H1 (cell line): ENCODE measurements around the gene ZFYVE21. TPM values are rescaled to one million over a fixed set of nuclear protein-coding genes. Genes with fewer than 3 reads are reported as not detected.

Experiments used
- CTCF ChIA-PET: fragments of 300-600 bp; sonication (Branson Sonifier 250); formaldehyde crosslinking; loops from one replicate; lab custom pipeline; 2021; ENCODE audit not compliant: partially characterized antibody; lab: Charles Lee
- POLR2A ChIA-PET: fragments of 300-600 bp; sonication (Branson Sonifier 250); formaldehyde crosslinking; loops from one replicate; lab custom pipeline; 2021; ENCODE audit warnings: inconsistent platforms; ENCODE audit not compliant: partially characterized antibody; lab: Charles Lee
- DNase-seq, 2 experiments: peaks; one replicate each; pipeline versions ENCODE4 v3.0.0 to v3.0.0-alpha.2; 2010 to 2022; ENCODE audit warnings: low spot score in 2 of 2, low read depth in 1 of 2, mixed read lengths in 1 of 2
- FAIRE-seq: peaks from 2 replicates; lab custom pipeline; 2011; peaks lifted over from hg19 to GRCh38; lab: Jason Lieb, UNC
- H2AFZ ChIP-seq: 2 replicates; pipeline ENCODE4 v1.8.1; 2012; ENCODE audit warnings: low read length, inconsistent platforms
- H2AK5ac ChIP-seq: 2 replicates; pipeline ENCODE4 v1.6.1; 2013; ENCODE audit warnings: low read depth, low read length
- H2BK120ac ChIP-seq: replicated peaks from 2 replicates; pipeline ENCODE3; 2013; ENCODE audit warnings: low read depth, low read length, inconsistent platforms
- H2BK12ac ChIP-seq: 2 replicates; pipeline ENCODE4 v1.6.1; 2013; ENCODE audit warnings: low read depth, low read length
- H2BK15ac ChIP-seq: 2 replicates; pipeline ENCODE4 v1.6.1; 2013; ENCODE audit warnings: low read length
- H2BK20ac ChIP-seq: 2 replicates; pipeline ENCODE4 v1.6.1; 2013; ENCODE audit warnings: low read length
- H2BK5ac ChIP-seq: 2 replicates; pipeline ENCODE4 v1.6.1; 2013; ENCODE audit warnings: low read depth, low read length
- H3K14ac ChIP-seq: 2 replicates; pipeline ENCODE4 v1.6.1; 2013; ENCODE audit warnings: inconsistent platforms; ENCODE audit not compliant: insufficient read length
- H3K18ac ChIP-seq: 2 replicates; pipeline ENCODE4 v1.6.1; 2013; ENCODE audit warnings: low read length; ENCODE audit errors: extremely low read depth
- H3K23ac ChIP-seq: 2 replicates; pipeline ENCODE4 v1.6.1; 2013; ENCODE audit warnings: inconsistent platforms; ENCODE audit not compliant: insufficient read length
- H3K23me2 ChIP-seq: 2 replicates; pipeline ENCODE4 v1.6.1; 2013; ENCODE audit warnings: low read depth, low read length
- H3K27ac ChIP-seq: 2 replicates; pipeline ENCODE4 v1.6.1; 2011; ENCODE audit warnings: low read depth, low read length, inconsistent platforms
- H3K27me3 ChIP-seq, 4 experiments: replicated peaks in 1 of 4; 1 replicate in 1 of 4; 2 replicates in 3 of 4; pipeline versions ENCODE4 v1.6.1 to v1.8.1; 2011 to 2013; ENCODE audit warnings: low read length in 3 of 4, mild to moderate bottlenecking in 3 of 4, inconsistent platforms in 2 of 4, mixed read lengths in 2 of 4, moderate library complexity in 1 of 4; ENCODE audit not compliant: control insufficient read depth in 3 of 4, insufficient read depth in 3 of 4; ENCODE audit errors: extremely low read depth in 1 of 4
- H3K36me3 ChIP-seq, 4 experiments: 2 replicates each; pipeline versions ENCODE4 v1.6.1 to v1.8.1; 2011 to 2013; ENCODE audit warnings: mild to moderate bottlenecking in 4 of 4, low read length in 3 of 4, moderate library complexity in 2 of 4, control low read depth in 1 of 4, inconsistent platforms in 1 of 4; ENCODE audit not compliant: insufficient read depth in 4 of 4, control insufficient read depth in 2 of 4
- H3K4ac ChIP-seq: replicated peaks from 2 replicates; pipeline ENCODE3; 2013; ENCODE audit warnings: low read length, low read depth, mixed read lengths, inconsistent platforms; ENCODE audit not compliant: insufficient read length
- H3K4me1 ChIP-seq, 4 experiments: replicated peaks in 1 of 4; 1 replicate in 1 of 4; 2 replicates in 3 of 4; pipeline versions ENCODE4 v1.6.1 to v1.8.1; 2011 to 2013; ENCODE audit warnings: low read length in 3 of 4, inconsistent platforms in 2 of 4, mixed read lengths in 1 of 4; ENCODE audit not compliant: insufficient read depth in 4 of 4, control insufficient read depth in 3 of 4
- H3K4me2 ChIP-seq, 2 experiments: 2 replicates each; pipeline versions ENCODE4 v1.6.1 to v1.8.1; 2011 to 2013; ENCODE audit warnings: low read depth in 2 of 2, low read length in 2 of 2, control low read depth in 1 of 2, inconsistent platforms in 1 of 2, mild to moderate bottlenecking in 1 of 2; ENCODE audit not compliant: insufficient read depth in 1 of 2
- H3K4me3 ChIP-seq, 4 experiments: fragments of 200-600, 300-600 bp in 1 of 4; sonication (generic), shearing (Covaris generic), sonication (Bioruptor Twin) in 1 of 4; 2 replicates each; pipeline versions ENCODE4 v1.5.1 to v1.8.1; 2011 to 2016; ENCODE audit warnings: low read length in 4 of 4, low read depth in 3 of 4, control low read depth in 2 of 4, inconsistent platforms in 2 of 4, mild to moderate bottlenecking in 2 of 4, mixed read lengths in 1 of 4, moderate library complexity in 1 of 4; ENCODE audit not compliant: insufficient read depth in 2 of 4; ENCODE audit errors: extremely low read depth in 1 of 4
- H3K56ac ChIP-seq: replicated peaks from 2 replicates; pipeline ENCODE3; 2013; ENCODE audit warnings: low read depth, mild to moderate bottlenecking, mixed read lengths, low read length, inconsistent platforms; ENCODE audit not compliant: insufficient read length
- H3K79me1 ChIP-seq: 2 replicates; pipeline ENCODE4 v1.6.1; 2013; ENCODE audit warnings: low read depth, low read length, control low read depth
- H3K79me2 ChIP-seq, 2 experiments: 2 replicates each; pipeline versions ENCODE4 v1.6.1 to v1.8.1; 2012 to 2013; ENCODE audit warnings: low read length in 2 of 2, mild to moderate bottlenecking in 2 of 2, inconsistent platforms in 1 of 2; ENCODE audit not compliant: insufficient read depth in 2 of 2, control insufficient read depth in 1 of 2
- H3K9ac ChIP-seq, 4 experiments: replicated peaks in 1 of 4; 1 replicate in 1 of 4; 2 replicates in 3 of 4; pipeline versions ENCODE4 v1.6.1 to v1.8.1; 2011 to 2013; ENCODE audit warnings: low read depth in 3 of 4, low read length in 3 of 4, control low read depth in 2 of 4, mild to moderate bottlenecking in 2 of 4, moderate library complexity in 2 of 4, inconsistent platforms in 1 of 4; ENCODE audit errors: extremely low read depth in 1 of 4
- H3K9me3 ChIP-seq, 2 experiments: 2 replicates each; pipeline versions ENCODE4 v1.6.1 to v1.8.1; 2012 to 2013; ENCODE audit warnings: mild to moderate bottlenecking in 2 of 2, moderate library complexity in 2 of 2, control low read depth in 1 of 2, inconsistent platforms in 1 of 2, low read depth in 1 of 2, low read length in 1 of 2, mixed read lengths in 1 of 2; ENCODE audit not compliant: insufficient read depth in 2 of 2
- H4K20me1 ChIP-seq, 2 experiments: replicated peaks in 1 of 2; 2 replicates each; pipeline versions ENCODE3 to v1.8.1; 2011 to 2013; ENCODE audit warnings: inconsistent platforms in 2 of 2, low read length in 2 of 2, mild to moderate bottlenecking in 1 of 2; ENCODE audit not compliant: insufficient read depth in 2 of 2, control insufficient read depth in 1 of 2
- H4K5ac ChIP-seq: 2 replicates; pipeline ENCODE4 v1.6.1; 2013; ENCODE audit warnings: low read length, low read depth, mixed read lengths, inconsistent platforms; ENCODE audit not compliant: insufficient read length
- H4K8ac ChIP-seq: 2 replicates; pipeline ENCODE4 v1.8.0; 2013; ENCODE audit warnings: mild to moderate bottlenecking, moderate library complexity, low read length, inconsistent platforms; ENCODE audit not compliant: insufficient read depth; ENCODE audit errors: extremely low read depth
- H4K91ac ChIP-seq: replicated peaks from 2 replicates; pipeline ENCODE3; 2013; ENCODE audit warnings: low read length, mixed read lengths, inconsistent platforms; ENCODE audit not compliant: insufficient read length
- BRCA1 ChIP-seq: IDR thresholded peaks from 2 replicates; pipeline ENCODE4 v1.6.1; 2012; ENCODE audit warnings: low read depth, low read length, improper control_type of control experiment
- CBX8 ChIP-seq: fragments of 300-800, 300-1000 bp; sonication (generic); IDR thresholded peaks from 2 replicates; pipeline ENCODE4 v1.7.1; 2016; ENCODE audit warnings: low read depth, low read length, borderline replicate concordance
- HDAC6 ChIP-seq: IDR thresholded peaks from one replicate; pipeline ENCODE4 v1.7.1; 2012; ENCODE audit warnings: low read depth, mild to moderate bottlenecking, inconsistent platforms, low read length, moderate library complexity
- JUN ChIP-seq: IDR thresholded peaks from 2 replicates; pipeline ENCODE4 v1.6.1; 2011; ENCODE audit warnings: low read depth, mild to moderate bottlenecking, improper control_type of control experiment, low read length
- WGBS, 2 experiments: shearing (Covaris generic) in 1 of 2; methylation state at CpG; one replicate each; pipeline versions ENCODE4 v1.1.6 to v1.1.7; 2013 to 2015; ENCODE audit warnings: low lambda C conversion rate in 2 of 2, mixed read lengths in 2 of 2, inconsistent platforms in 1 of 2, low coverage in 1 of 2, missing lambda C conversion rate in 1 of 2; ENCODE audit not compliant: insufficient replicate concordance in 2 of 2, insufficient coverage in 1 of 2, insufficient read length in 1 of 2; ENCODE audit errors: extremely low coverage in 1 of 2, missing lambda C conversion rate in 1 of 2; 5-methylcytosine and 5-hydroxymethylcytosine counted together
- polyA plus RNA-seq, 7 experiments: library from polyadenylated mRNA; depleted of rRNA in 3 of 7; stranded (reverse) in 5 of 7; unstranded in 2 of 7; fragments of >200 nt in 5 of 7; fragments of 200-250 nt in 2 of 7; gene quantifications; 1 replicate in 5 of 7; 2 replicates in 1 of 7; 4 replicates in 1 of 7; pipeline versions ENCODE4 v1.2.1 to v1.2.3, GENCODE V29; 2011 to 2013; ENCODE audit warnings: missing spikeins in 2 of 7, mixed read lengths in 2 of 7
- total RNA-seq: library from RNA; stranded (reverse); fragmentation: NEBNext Ultra II Directional; extraction: Animal tissue kit (Norgen Biotek cat#: 25700); gene quantifications from 2 replicates; pipeline ENCODE4 v1.2.1, GENCODE V29; 2021
- TF ChIP-seq, protein P1 (sequence below): IDR thresholded peaks from 2 replicates; pipeline ENCODE4 v1.6.1; 2012; ENCODE audit warnings: low read length, inconsistent platforms
- TF ChIP-seq, protein P2 (sequence below): IDR thresholded peaks from 2 replicates; pipeline ENCODE4 v1.6.1; 2011; ENCODE audit warnings: low read length, improper control_type of control experiment

Gene ZFYVE21
- total and polyA plus RNA-seq, 2 of the 8 experiments (the other 6 are each of a cell fraction or from before 2014, with no cell fraction given): 53.4 to 127 TPM

DNA sequence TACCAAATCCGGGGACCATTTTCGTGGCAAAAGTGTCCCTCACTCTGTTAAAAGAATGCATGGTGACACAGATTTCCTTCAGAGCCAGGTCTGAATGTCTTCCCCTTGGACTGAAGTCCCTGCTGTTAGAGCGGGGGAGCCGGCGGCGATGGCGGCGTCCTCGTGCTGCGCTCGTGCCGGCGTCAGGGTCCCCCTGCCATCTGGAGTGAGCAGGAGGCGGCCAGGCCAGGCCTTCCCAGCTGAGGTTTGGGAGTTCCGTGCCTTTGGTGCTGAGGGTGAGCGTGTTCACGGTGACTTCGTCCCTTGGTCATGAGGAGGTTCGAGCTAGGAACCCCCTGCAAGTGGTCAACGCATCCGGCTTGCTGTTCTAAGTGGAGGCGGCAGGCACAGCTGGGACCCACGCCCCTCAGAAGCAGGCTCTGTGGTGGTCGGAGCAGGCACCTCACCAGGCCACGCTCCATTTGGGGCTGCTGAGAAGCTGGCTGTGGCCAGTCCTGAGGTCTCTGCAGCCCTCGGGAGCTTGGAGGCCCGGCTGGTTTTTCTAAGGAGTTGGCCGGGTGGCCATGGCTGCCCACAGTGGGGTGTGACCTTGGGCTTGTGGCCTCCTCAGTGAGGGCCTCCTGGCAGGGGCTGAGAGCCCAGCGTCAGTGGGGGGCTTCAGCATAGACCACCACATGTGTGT lies 9.5 kb downstream of the ZFYVE21 start:
- POLR2A ChIA-PET: interaction anchor here (1.4 to 2.4 kb wide), 3 partner anchors 9 to 21 kb away, joined by 3 to 9 read pairs (median 5); partner anchors contain the start of genes XRCC3 and ZFYVE21

More for the DNA sequence above, 9.5 kb downstream of the ZFYVE21 start:
- 92% methylated on average over 29 of the region's 29 CpGs; no CpG with 5 or more reads in 1 of the 2 experiments for WGBS, 2 experiments
- Histone ChIP-seq H3K56ac (peak overlapping the region; percentile 30), H4K91ac (no peak overlapping the region), H2BK12ac (no peak overlapping the region), H3K79me1 (peaks cover 14% of the 10 kb centered on the region), H3K4me2 (no peak overlapping the region), H2BK5ac (no peak overlapping the region), H4K20me1 (peaks cover 15 to 24% of the 10 kb centered on the region in 2 experiments), H2BK120ac (no peak overlapping the region), H4K8ac (no peak overlapping the region; the same call in 1 of the 2 replicates), H2BK15ac (no peak overlapping the region), H3K27me3 (no peaks in the 10 kb centered on the region), H3K27ac (no peak overlapping the region), H2AK5ac (no peak overlapping the region), H3K36me3 (peaks cover 4 to 19% (median 10%) of the 10 kb centered on the region in 4 experiments; a peak in 6 of 8 replicates), H2AFZ (no peak overlapping the region), H2BK20ac (no peak overlapping the region), H3K4ac (no peak overlapping the region), H3K9ac (no peak overlapping the region), H3K79me2 (peaks cover 0 to 41% of the 10 kb centered on the region in 2 experiments; a peak in 2 of 4 replicates), H3K9me3 (no peaks in the 10 kb centered on the region), H3K23ac (no peak overlapping the region), H3K4me3 (no peak overlapping the region), H4K5ac (no peak overlapping the region), H3K4me1 (peaks cover 0 to 3% (median 0%) of the 10 kb centered on the region in 4 experiments; a peak in 1 of 7 replicates), H3K14ac (no peak overlapping the region), H3K18ac (no peak overlapping the region), H3K23me2 (no peaks in the 10 kb centered on the region)
- no peak for TF ChIP-seq JUN
- TF ChIP-seq HDAC6: no peak
- no peak for TF ChIP-seq CBX8
- TF ChIP-seq, protein P1, sequence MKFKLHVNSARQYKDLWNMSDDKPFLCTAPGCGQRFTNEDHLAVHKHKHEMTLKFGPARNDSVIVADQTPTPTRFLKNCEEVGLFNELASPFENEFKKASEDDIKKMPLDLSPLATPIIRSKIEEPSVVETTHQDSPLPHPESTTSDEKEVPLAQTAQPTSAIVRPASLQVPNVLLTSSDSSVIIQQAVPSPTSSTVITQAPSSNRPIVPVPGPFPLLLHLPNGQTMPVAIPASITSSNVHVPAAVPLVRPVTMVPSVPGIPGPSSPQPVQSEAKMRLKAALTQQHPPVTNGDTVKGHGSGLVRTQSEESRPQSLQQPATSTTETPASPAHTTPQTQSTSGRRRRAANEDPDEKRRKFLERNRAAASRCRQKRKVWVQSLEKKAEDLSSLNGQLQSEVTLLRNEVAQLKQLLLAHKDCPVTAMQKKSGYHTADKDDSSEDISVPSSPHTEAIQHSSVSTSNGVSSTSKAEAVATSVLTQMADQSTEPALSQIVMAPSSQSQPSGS: no peak
- no peak for TF ChIP-seq BRCA1
- TF ChIP-seq, protein P2, sequence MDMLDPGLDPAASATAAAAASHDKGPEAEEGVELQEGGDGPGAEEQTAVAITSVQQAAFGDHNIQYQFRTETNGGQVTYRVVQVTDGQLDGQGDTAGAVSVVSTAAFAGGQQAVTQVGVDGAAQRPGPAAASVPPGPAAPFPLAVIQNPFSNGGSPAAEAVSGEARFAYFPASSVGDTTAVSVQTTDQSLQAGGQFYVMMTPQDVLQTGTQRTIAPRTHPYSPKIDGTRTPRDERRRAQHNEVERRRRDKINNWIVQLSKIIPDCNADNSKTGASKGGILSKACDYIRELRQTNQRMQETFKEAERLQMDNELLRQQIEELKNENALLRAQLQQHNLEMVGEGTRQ: no peak
- DNase-seq (no peak), FAIRE-seq (no peak)
- CTCF ChIA-PET: no interaction called here
